GM10266 (cell line): ENCODE results near the gene UCK1.

Experiments used
- DNase-seq: peaks from one replicate; pipeline ENCODE4 v3.0.0; 2012; ENCODE audit errors: extremely low spot score
- CTCF ChIP-seq: IDR thresholded peaks from 2 replicates; pipeline ENCODE4 v1.5.1; 2012; ENCODE audit warnings: mild to moderate bottlenecking, low read depth; ENCODE audit not compliant: control insufficient read depth, insufficient read depth; ENCODE audit errors: missing control alignments

UCK1 gene

GRCh38 chr9:131534721-131535237 lies 3.7 kb upstream of the UCK1 start:
- no peak for TF ChIP-seq CTCF
- no peak for DNase-seq

- TF ChIP-seq CTCF, result no peak
- DNase-seq, result peak; percentile 69
These were observed 530 bp downstream of the UCK1 start for GRCh38 chr9:131530546-131530919.

- TF ChIP-seq CTCF, result no peak
- peak; percentile 28 for DNase-seq
These were observed 1.2 kb downstream of the UCK1 start for GRCh38 chr9:131529597-131530545.

- no peak for TF ChIP-seq CTCF
These were observed 2.1 kb downstream of the UCK1 start for GRCh38 chr9:131528886-131529505.

GRCh38 chr9:131528186-131528585 lies 2.9 kb downstream of the UCK1 start:
- DNase-seq, result no peak
- TF ChIP-seq CTCF, result no peak

More at GRCh38 chr9:131528886-131529505, 2.1 kb downstream of the UCK1 start:
- peak; percentile 9 for DNase-seq

GRCh38 chr9:131525643-131526565 lies 5.2 kb downstream of the UCK1 start:
- no peak for TF ChIP-seq CTCF

More at GRCh38 chr9:131525643-131526565, 5.2 kb downstream of the UCK1 start:
- no peak for DNase-seq
